Tibial nerve (tissue), 4 donors: ENCODE measurements around the gene INTS1. TPM values are rescaled to one million over a fixed set of nuclear protein-coding genes. Genes with fewer than 3 reads are reported as not detected.
A peak's percentile ranks its signal among the peaks of the same experiment; 100 is the strongest.

Experiments
- DNase-seq, 2 donors: peaks; one replicate each; pipeline ENCODE4 v3.0.0-alpha.2; 2019; ENCODE audit warnings: low spot score in 2 of 2
- H3K27ac ChIP-seq, 4 donors: fragments of 200-600 bp; sonication (generic) in 3 of 4; one replicate each; pipeline ENCODE4 v1.5.1; 2017 to 2019; ENCODE audit warnings: mild to moderate bottlenecking in 1 of 4
- H3K27me3 ChIP-seq, 2 donors: fragments of 200-600 bp; sonication (generic) in 1 of 2; one replicate each; pipeline versions ENCODE4 v1.5.1 to v1.6.0; 2017 to 2019
- H3K36me3 ChIP-seq, 3 donors: fragments of 200-600 bp; sonication (generic); one replicate each; pipeline ENCODE4 v1.5.1; 2018 to 2019
- H3K4me1 ChIP-seq, 4 donors: fragments of 200-600 bp; sonication (generic) in 3 of 4; one replicate each; pipeline ENCODE4 v1.5.1; 2017 to 2019
- H3K4me3 ChIP-seq, 4 donors: fragments of 200-600 bp; sonication (generic) in 3 of 4; one replicate each; pipeline ENCODE4 v1.5.1; 2017 to 2019; ENCODE audit warnings: mild to moderate bottlenecking in 1 of 4, moderate library complexity in 1 of 4
- H3K9me3 ChIP-seq, 4 donors: fragments of 200-600 bp; sonication (generic) in 3 of 4; one replicate each; pipeline ENCODE4 v1.5.1; 2017 to 2019
- CTCF ChIP-seq, 5 experiments: fragments of 200-600 bp in 3 of 5; fragments of 450-650 bp in 2 of 5; sonication (generic) in 3 of 5; IDR thresholded peaks; one replicate each; pipeline ENCODE4 v1.5.1; 2016 to 2019; ENCODE audit warnings: antibody characterized with exemption in 5 of 5, mild to moderate bottlenecking in 3 of 5, moderate library complexity in 2 of 5
- EP300 ChIP-seq, 2 donors: sonication (generic); formaldehyde crosslinking; IDR thresholded peaks; one replicate each; pipeline ENCODE4 v1.6.1; 2017; ENCODE audit warnings: antibody characterized with exemption in 2 of 2, mild to moderate bottlenecking in 1 of 2
- POLR2A ChIP-seq, 2 donors: fragments of 450-650 bp; IDR thresholded peaks; one replicate each; pipeline ENCODE4 v1.6.1; 2017; ENCODE audit warnings: antibody characterized with exemption in 2 of 2, mild to moderate bottlenecking in 2 of 2, moderate library complexity in 2 of 2
- WGBS, 2 donors: methylation state at CpG; one replicate each; pipeline ENCODE4 v1.1.5; 2018; 5-methylcytosine and 5-hydroxymethylcytosine counted together
- total RNA-seq, 4 donors: library from RNA; depleted of rRNA; stranded (reverse); fragments of >200 nt; gene quantifications; one replicate each; pipeline ENCODE4 v1.1.0, GENCODE V29; 2016

The INTS1 gene
- total RNA-seq, 4 donors from 2014 or later = 45.7 to 81.6 (median 52.3) TPM

DNA sequence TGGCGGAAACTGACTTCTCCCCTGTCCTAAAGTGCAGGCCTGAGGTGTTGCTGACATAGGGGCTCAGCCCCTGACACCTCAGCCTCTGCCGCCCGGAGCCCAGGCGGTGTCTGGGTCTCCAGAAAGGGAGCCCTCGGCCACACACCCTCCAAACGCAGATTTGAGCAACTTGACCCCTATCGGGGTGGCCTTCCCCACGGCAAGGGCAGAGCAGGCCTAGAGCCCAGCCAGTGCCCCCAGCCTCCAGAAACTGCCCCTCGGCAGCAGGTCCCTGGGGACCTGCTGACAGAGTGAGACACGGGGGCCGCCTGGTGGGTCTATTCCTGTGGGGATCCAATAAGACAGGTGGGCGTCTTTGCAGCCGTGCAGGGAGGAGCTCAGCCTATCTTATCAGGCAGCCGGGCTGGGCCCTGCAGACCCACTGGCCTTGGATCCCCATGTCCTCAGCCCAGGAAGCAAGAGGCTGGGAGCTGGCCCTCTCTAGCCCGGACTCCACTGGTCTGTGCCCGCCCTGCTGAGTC, 40.8 kb upstream of the INTS1 start:
- no peaks in the 10 kb centered on the region for H3K9me3 ChIP-seq
- no peaks in the 10 kb centered on the region for H3K27me3 ChIP-seq
- no peak for DNase-seq
- H3K4me3 ChIP-seq = no peak overlapping the region
- H3K4me1 ChIP-seq = no peaks in the 10 kb centered on the region
- TF ChIP-seq CTCF (IDR thresholded peaks at IDR 0.05) (no peak), POLR2A (IDR thresholded peaks at IDR 0.05) (no peak), EP300 (IDR thresholded peaks at IDR 0.05) (no peak)
- 88 to 90% methylated on average over 11 to 14 of the region's 16 CpGs for WGBS, 2 donors
- peaks cover 0 to 62% (median 0%) of the 10 kb centered on the region in 3 donors for H3K36me3 ChIP-seq
- H3K27ac ChIP-seq = no peak overlapping the region

DNA sequence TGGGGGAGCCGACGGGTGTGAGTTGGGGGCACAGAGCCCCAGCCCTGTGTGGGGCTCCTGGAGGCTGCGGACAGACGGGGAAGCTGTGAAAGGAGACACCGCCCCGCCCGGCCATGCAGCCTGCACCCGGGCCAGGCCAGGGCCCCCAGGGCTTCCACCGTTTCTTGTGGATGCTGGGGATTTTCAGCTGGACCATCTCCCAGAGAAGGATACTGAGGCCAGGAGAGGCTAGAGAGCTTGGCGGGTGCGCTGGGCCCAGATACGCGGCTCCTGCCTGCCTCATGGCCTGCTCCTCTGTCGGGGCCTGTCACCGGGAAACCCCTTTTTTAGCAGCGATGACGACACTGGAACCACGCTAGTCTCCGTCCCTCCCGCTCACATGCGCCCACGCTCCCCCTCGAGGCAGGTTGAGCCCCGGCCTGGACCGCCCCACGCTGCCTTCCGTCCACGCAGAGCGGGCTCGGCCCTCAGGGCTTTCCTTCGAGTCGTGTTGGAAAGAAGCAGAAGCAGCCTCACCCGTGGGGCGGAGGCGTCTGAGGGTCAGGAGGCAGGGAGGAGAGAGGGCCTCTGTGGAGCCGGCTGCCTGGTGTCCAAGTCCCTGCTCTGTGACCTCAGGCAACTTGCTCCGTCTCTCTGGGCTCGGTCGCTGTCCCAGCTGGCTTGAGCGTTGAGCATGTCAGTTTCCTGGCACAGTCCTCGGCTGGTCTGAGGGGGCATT, 40.1 kb upstream of the INTS1 start:
- Histone ChIP-seq H3K27ac (no peak overlapping the region), H3K27me3 (no peaks in the 10 kb centered on the region), H3K4me1 (no peaks in the 10 kb centered on the region), H3K36me3 (peaks cover 0 to 68% (median 0%) of the 10 kb centered on the region in 3 donors), H3K4me3 (no peak overlapping the region), H3K9me3 (no peaks in the 10 kb centered on the region)
- 68 to 70% methylated on average over 30 to 40 of the region's 41 CpGs for WGBS, 2 donors
- no peak for DNase-seq
- TF ChIP-seq EP300 (IDR thresholded peaks at IDR 0.05) = no peak
- no peak for TF ChIP-seq POLR2A (IDR thresholded peaks at IDR 0.05)
- TF ChIP-seq CTCF (IDR thresholded peaks at IDR 0.05) = no peak

DNA sequence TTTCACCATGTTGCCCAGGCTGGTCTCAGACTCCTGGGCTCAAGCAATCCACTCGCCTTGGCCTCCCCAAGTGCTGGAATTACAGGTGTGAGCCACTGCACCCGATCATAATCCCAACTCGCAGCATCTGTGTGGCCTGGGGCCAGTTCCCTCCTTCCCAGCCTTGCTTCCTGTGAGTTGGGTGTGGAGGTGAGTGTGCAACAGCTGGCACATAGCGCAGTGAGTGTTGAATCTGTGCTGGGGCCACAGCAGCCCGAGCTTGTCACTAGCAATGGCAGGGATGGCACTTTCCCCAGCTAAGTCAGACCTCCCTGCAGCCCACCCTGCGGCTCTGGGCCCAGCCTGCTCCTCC, 39.6 kb upstream of the INTS1 start:
- 85 to 96% methylated on average over 3 to 5 of the region's 6 CpGs for WGBS, 2 donors
- H3K4me1 ChIP-seq = peaks cover 0 to 4% (median under 1%) of the 10 kb centered on the region in 4 donors
- H3K36me3 ChIP-seq = peaks cover 0 to 73% (median 0%) of the 10 kb centered on the region in 3 donors
- no peak for DNase-seq
- no peak overlapping the region for H3K4me3 ChIP-seq
- no peak overlapping the region for H3K27ac ChIP-seq
- H3K9me3 ChIP-seq = no peaks in the 10 kb centered on the region
- TF ChIP-seq CTCF (IDR thresholded peaks at IDR 0.05) (no peak), POLR2A (IDR thresholded peaks at IDR 0.05) (no peak), EP300 (IDR thresholded peaks at IDR 0.05) (no peak)
- H3K27me3 ChIP-seq = no peaks in the 10 kb centered on the region

DNA sequence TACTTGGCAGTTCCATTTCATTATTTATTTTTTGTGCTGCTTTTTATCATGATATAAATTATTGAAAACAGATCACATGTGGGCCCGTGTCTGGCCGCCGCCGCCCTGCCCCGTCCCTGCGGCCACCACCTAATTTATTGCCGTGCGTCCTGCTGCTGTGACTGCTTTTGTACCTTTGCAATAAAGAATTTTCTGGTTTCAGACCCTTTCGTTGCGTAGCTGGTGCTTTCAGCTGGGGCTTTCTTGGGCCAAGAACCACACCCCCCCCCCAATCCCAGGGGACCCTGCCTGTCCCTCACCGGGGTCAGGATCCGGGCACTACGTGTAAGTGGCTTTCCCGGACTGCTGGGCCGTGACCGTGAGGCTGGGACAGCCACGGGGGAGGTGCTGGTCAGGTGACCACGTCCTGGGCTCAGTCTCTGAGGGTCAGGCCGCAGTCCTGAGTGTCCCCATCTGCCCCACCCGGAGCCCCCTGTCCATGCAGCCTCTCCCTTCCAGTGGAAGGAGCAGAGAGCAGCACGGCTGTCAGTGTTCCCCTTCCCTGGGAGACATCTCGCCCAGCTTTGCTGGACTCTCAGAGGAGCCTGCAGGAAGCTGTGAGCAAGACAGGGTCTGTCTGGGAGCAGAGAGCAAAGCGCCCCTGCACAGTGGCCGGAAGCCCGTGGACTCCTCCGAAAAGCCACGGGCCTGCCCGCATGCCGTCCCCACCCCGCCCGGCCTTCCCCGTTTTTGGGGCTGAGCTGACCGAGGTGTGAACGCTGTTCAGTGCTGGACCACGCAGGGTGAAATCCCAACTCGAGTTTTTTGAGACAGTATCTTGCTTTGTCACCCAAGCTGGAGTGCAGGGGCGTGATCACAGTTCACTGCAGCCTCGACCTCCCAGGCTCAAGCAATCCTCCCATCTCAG, 38.9 kb upstream of the INTS1 start:
- H3K9me3 ChIP-seq = no peaks in the 10 kb centered on the region
- 76 to 85% methylated on average over 24 to 32 of the region's 38 CpGs for WGBS, 2 donors
- H3K36me3 ChIP-seq = peaks cover 0 to 76% (median 0%) of the 10 kb centered on the region in 3 donors
- H3K27ac ChIP-seq = peak overlapping the region in 1 of 4 donors; percentile 1
- no peaks in the 10 kb centered on the region for H3K27me3 ChIP-seq
- no peak for TF ChIP-seq CTCF (IDR thresholded peaks at IDR 0.05)
- TF ChIP-seq POLR2A (IDR thresholded peaks at IDR 0.05) = no peak
- peak in 1 of 2 donors; percentile 23 for TF ChIP-seq EP300 (IDR thresholded peaks at IDR 0.05)
- H3K4me1 ChIP-seq = peaks cover 0 to 11% (median 7%) of the 10 kb centered on the region in 4 donors
- no peak overlapping the region for H3K4me3 ChIP-seq
- DNase-seq = no peak
